ENCODE data around the gene BABAM2.

Gene BABAM2

GRCh38 chr2:28338046-28338817 is 447.7 kb downstream of the BABAM2 start:
- no peak for DNase-seq

GRCh38 chr2:28338831-28339321 is 448.3 kb downstream of the BABAM2 start:
- DNase-seq = no peak

DNA sequence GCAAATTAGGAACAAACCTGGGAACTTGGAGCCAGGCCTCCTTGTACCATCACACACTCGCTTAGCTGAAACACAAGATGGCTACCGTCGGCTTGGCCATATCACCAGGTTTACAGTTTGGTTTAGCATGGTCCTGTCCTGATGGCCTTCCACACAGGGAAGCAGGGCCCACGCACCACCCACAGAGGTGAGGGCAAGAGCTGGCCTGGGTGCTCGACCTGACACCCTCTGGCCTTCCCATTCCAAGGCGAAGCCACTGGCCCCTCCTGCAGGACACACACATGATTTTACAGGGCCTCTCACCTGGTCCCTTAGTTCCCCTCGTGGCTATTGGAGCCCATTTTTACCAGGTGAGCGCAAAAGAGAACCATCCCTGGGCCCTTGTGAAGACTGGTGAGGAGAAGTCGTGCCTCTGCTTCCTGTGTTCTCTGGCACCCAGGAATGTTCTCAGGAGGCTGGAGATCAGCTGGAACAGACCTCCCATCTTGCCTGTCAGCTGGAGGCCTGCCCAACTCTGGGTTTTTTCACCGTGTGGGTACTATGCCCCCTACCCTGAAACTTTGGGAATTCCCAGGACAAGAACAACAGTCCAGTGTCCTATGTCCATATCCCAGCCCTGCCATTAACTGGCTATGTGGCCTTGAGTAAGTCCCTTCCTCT is 449.1 kb downstream of the BABAM2 start:
- DNase-seq = no peak

DNA sequence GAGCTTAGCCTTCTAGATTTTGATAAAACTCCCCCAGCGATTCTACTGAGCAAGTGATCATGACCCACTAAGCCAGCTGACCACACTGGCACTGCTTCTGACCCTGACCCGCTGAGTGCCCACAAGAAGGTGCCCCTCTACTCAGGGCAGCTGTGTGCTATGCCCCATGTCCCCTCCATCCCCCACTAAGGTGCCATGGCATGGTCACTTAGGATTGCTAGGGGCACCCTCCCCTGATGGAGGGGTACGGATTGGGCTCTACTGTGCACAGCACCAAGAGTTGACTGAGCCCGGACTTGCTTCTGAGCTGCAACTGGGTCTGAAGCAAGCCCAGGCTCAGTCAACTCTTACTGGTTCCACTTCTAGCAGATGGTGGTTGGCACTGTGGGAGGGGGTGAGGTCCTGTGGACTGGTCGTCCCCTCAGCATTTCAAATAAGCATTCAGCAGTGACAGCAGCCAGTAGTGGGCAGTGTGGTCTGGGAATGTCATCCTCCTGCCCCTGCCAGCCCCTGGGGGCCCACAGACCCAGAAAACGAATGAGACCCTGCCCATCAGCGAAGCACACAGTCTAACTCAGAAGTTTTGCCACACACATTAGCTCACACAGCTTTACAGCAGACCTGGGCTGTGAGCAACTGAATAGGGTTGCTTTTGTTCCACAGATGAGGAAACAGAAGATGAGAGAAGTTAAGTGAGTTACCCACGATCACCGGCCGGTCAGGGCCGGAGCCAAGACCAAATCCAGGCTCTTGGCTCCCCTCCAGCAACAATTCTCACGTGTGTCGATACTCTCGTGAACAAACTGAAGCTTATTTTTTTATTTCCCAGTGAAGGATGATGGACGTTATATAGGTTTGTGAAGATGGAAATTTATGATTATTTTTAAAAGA is 450.0 kb downstream of the BABAM2 start:
- DNase-seq = no peak

GRCh38 chr2:28341208-28341891 is 450.8 kb downstream of the BABAM2 start:
- no peak for DNase-seq

DNA sequence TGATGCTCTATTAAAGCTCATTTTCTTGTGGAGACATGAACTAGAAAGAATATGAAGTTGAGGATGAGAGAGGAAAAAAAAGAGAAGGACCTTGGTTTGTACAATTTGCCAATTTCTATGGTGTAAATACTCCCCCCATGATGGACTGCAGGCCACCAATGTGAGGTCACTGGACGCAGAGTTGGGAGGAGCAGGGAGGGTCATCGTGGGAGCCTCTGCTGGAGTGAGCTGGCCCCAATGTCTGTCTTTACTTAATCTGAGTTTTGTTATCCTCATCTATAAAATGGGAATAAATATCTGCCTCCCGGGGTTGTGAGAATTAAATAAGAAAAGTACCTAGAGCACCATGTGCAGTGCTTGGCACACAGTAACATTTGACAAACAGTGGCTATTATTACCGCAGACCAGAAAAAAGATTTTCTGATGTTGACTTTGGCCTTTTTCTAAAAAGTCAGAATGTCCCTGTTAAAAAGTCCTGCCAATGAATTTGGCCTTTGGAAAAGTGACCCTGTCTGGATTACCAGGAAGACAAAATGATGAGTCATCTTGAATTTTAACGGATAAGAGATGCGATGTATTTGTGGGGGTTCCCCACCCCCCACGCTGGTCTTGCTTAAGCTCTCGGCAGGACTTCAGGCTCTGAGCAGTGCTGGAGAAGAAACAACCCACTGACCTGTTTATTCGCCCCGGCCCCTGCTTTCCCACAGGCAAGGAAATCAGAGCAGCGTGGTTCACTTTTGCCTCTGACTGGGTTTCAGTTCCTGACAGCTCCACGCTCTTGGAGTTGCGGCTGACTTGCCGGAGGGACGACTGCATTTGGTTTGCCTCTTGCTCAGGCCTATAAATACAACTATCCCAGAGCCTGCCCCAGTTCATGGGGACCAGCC is 451.8 kb downstream of the BABAM2 start:
- DNase-seq = no peak

DNA sequence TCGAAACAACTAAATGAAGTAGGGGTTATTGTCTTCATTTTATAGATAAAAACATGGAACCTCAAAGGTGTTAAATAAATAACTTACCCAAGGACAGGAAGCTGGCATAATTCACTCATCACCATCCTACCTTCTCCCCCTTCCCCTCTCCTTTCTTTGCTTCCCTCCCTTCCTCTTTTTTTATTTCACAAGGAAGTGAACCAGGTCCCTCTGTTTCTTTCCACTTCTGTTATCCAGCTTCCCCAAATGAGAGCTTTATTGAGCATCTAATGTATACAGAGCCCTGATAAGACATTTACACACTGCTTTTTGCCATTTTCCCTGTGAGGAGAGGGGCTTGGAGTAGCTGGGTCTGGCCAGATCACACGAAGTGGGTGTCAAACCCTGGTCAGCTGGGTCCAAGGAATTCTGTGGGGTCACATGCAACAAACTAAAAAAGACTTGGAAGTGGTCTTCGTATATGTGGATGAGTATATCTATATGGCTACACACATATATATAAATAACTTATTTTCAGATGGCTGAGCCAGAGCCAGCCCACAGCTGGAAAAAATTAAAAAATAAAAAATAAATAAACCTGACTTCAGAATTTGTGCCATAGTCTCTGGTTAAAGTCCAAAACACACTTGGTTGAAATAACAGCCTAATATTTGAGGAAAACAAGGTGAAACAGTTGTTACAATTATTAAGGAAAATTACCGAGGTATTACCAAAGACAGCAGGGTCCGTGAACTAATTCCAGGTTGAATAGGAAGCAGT is 452.8 kb downstream of the BABAM2 start:
- DNase-seq = no peak

- DNase-seq = no peak
These were observed 453.6 kb downstream of the BABAM2 start for GRCh38 chr2:28343971-28344715.

- DNase-seq = no peak
These were observed 454.3 kb downstream of the BABAM2 start for GRCh38 chr2:28344756-28345373.

DNA sequence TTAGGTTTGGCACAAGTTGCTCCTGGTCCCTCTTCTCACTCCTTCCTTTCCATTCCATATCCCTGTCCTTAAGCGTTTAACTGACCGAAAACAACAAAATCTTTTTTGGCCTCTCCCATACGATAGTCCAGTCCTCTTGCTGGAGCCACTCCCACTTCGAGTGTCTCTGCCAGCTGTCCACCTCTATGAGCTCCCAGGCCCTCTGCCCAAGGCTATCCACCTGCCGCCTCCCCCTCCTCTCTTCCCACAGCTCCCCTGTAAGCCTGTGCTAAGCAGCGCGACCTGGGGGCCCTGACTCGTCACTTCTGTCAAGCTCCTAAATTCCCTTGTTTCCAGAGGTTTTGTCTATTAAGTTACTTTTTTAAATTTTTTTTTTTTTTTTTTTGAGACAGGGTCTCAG is 455.1 kb downstream of the BABAM2 start:
- no peak for DNase-seq

- no peak for DNase-seq
These were observed 456.1 kb downstream of the BABAM2 start for GRCh38 chr2:28346587-28346986.

- DNase-seq = no peak
These were observed 456.7 kb downstream of the BABAM2 start for GRCh38 chr2:28347193-28347592.

DNA sequence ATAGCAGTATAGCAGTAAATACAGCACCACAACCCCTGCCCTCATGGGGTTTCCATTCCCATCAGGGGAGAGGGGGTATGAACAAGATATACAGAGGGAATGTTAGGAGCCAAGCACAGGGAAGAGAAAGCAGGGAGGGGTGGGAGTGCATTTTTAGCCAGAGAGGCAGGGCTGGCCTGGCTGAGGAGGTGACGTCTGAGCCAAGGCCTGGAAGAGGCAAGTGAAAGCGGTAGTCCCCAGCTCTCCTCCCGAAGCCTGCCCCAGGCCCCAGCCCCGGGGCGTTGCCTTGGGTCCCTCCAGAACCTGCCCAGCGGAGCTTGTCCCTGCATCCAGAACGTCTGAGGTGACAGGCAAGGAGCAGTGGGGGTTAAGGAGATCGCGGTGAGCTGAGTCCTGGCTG is 457.1 kb downstream of the BABAM2 start:
- DNase-seq = no peak

- no peak for DNase-seq
These were observed 457.6 kb downstream of the BABAM2 start for GRCh38 chr2:28348149-28348567.

GRCh38 chr2:28348921-28349320 is 458.4 kb downstream of the BABAM2 start:
- no peak for DNase-seq

GRCh38 chr2:28349546-28350165 is 459.1 kb downstream of the BABAM2 start:
- DNase-seq = no peak

DNA sequence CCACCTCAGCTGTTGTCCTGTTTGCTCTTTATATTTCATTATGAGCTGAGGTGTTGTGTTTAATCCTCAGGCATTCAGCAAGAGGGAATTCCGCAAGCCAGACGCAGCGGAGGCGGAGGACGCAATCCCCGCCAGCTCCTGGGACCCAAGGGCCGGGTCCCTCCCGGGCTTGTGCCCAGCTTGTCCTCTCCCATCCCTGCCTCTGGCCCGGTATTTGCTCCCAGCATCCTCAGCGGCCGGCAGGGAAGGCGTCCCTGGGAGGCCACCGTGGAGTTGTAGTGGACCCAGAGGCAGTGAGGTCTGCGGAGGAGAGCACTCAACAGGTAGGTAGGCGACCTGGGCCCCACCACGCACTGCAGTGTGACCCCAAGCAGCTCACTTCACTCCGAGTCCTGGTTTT is 459.7 kb downstream of the BABAM2 start:
- no peak for DNase-seq

GRCh38 chr2:28350791-28351285 is 460.3 kb downstream of the BABAM2 start:
- no peak for DNase-seq

- no peak for DNase-seq
These were observed 461.1 kb downstream of the BABAM2 start for GRCh38 chr2:28351621-28352020.

Measured in NCI-H187 (cell line).